DLD1 (cell line): ENCODE measurements around the gene PRKCE.

ENCODE experiments used
- in situ Hi-C: cut with HindIII; loops from 2 replicates; pipeline ENCODE4 v1.10.0; 2017; ENCODE audit warnings: low sequenced_read_pairs

PRKCE gene

GRCh38 chr2:45945302-45945717 lies 293.8 kb downstream of the PRKCE start:
- in situ Hi-C loops, result loop anchor here (25.0 kb wide), 1 partner anchor 308 kb away; no protein-coding TSS in a partner anchor

GRCh38 chr2:45946023-45946422 lies 294.5 kb downstream of the PRKCE start:
- in situ Hi-C loops, result loop anchor here (25.0 kb wide), 1 partner anchor 309 kb away; no protein-coding TSS in a partner anchor

GRCh38 chr2:45950606-45951005 lies 299.1 kb downstream of the PRKCE start:
- in situ Hi-C loops, result no loop called here

- in situ Hi-C loops, result no loop called here
Measured at GRCh38 chr2:45951025-45951727, 299.7 kb downstream of the PRKCE start.

GRCh38 chr2:45952591-45952990 lies 301.1 kb downstream of the PRKCE start:
- in situ Hi-C loops, result no loop called here

GRCh38 chr2:45953376-45954027 lies 302.0 kb downstream of the PRKCE start:
- in situ Hi-C loops, result no loop called here

GRCh38 chr2:45954233-45954850 lies 302.9 kb downstream of the PRKCE start:
- in situ Hi-C loops, result no loop called here

GRCh38 chr2:45957533-45958227 lies 306.2 kb downstream of the PRKCE start:
- in situ Hi-C loops, result no loop called here

- in situ Hi-C loops, result no loop called here
Measured at GRCh38 chr2:45960057-45960863, 308.8 kb downstream of the PRKCE start.

GRCh38 chr2:45962177-45962921 lies 310.9 kb downstream of the PRKCE start:
- in situ Hi-C loops, result no loop called here

GRCh38 chr2:45963816-45964215 lies 312.3 kb downstream of the PRKCE start:
- in situ Hi-C loops, result no loop called here

GRCh38 chr2:45964223-45964841 lies 312.9 kb downstream of the PRKCE start:
- in situ Hi-C loops, result no loop called here

- in situ Hi-C loops, result no loop called here
Measured at GRCh38 chr2:45964906-45965305, 313.4 kb downstream of the PRKCE start.

GRCh38 chr2:45965871-45966498 lies 314.5 kb downstream of the PRKCE start:
- in situ Hi-C loops, result no loop called here

GRCh38 chr2:45968946-45969584 lies 317.6 kb downstream of the PRKCE start:
- in situ Hi-C loops, result no loop called here

GRCh38 chr2:45973426-45973825 lies 322.0 kb downstream of the PRKCE start:
- in situ Hi-C loops, result loop anchor here (10.0 kb wide), 2 partner anchors 151 to 471 kb away; no protein-coding TSS in a partner anchor

GRCh38 chr2:45974056-45974455 lies 322.6 kb downstream of the PRKCE start:
- in situ Hi-C loops, result loop anchor here (10.0 kb wide), 2 partner anchors 151 to 471 kb away; no protein-coding TSS in a partner anchor

GRCh38 chr2:45974762-45975408 lies 323.4 kb downstream of the PRKCE start:
- in situ Hi-C loops, result loop anchor here (10.0 kb wide), 2 partner anchors 150 to 470 kb away; no protein-coding TSS in a partner anchor
